Suppressor macrophage (primary cell): ENCODE data around the gene ART5.
A peak's percentile ranks its signal among the peaks of the same experiment; 100 is the strongest.
"Not testable (repeated sequence)": the region's sequence is repeated elsewhere in the genome, so short reads cannot be mapped to it uniquely, and the experiment has no call there.

ENCODE experiments used
- DNase-seq, 4 experiments: peaks; one replicate each; pipeline ENCODE4 v3.0.0-alpha.2; 2020 to 2022

Gene ART5

GRCh38 chr11:3616721-3617460 lies 24.9 kb downstream of the ART5 start:
- DNase-seq, result no peak

- DNase-seq, result no peak
Observed at GRCh38 chr11:3615998-3616397, 25.8 kb downstream of the ART5 start.

DNA sequence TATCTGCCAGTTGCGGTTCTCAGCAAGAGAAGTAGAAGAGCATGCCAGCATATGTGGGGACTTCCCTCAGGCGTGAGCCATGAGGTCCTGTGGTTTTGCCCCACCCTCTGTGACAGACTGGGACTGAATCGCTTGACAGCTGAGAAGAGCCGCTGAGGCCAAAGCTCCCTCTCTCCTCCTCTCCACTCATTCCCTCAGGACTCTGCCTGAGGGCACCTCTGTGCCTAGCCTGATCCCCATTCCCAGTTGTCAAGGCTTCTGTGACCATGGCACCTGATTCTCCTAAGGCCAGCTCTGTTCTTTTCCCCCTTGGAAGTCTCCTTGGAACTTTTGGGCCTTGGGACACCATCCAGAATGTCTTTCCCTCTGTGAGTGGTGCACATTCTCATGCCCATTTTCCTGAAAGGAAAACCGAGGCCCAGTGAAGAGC lies 27.0 kb downstream of the ART5 start:
- peak; percentile 70 to 87 (median 84) for DNase-seq

- peak; percentile 44 to 65 (median 53) for DNase-seq
Observed at GRCh38 chr11:3613998-3614741, 27.6 kb downstream of the ART5 start.

DNA sequence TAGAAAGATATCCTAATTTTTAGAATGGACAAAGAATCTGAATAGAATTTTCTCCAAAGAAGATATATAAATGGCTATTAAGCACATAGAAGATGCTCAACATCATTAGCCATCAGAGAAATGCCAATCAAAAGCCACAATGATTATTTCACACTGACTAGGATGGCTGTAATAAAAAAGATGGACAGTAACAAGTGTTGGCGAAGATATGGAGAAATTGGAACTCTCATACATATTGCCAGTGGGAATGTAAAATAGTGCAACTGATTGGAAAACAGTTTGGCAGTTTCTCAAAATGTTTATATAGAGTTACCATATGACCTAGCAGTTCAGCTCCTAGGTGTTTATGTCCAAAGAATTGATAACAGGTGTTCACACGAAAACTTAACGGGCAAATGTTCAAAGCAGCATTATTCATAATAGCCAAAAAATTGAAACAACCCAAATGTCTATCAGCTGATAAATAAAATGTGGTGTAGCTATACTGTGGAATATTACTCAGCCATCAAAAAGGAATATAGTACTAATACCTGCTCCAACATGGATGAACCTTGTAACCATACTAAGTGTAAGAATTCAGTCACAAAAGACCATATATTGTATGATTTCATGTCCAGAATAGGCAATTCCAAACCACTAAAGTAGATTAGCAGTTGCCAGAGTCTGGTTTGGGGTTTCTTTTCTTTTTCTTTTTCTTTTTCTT lies 29.7 kb downstream of the ART5 start:
- no peak for DNase-seq

GRCh38 chr11:3610846-3611245 lies 30.9 kb downstream of the ART5 start:
- DNase-seq, result no peak

DNA sequence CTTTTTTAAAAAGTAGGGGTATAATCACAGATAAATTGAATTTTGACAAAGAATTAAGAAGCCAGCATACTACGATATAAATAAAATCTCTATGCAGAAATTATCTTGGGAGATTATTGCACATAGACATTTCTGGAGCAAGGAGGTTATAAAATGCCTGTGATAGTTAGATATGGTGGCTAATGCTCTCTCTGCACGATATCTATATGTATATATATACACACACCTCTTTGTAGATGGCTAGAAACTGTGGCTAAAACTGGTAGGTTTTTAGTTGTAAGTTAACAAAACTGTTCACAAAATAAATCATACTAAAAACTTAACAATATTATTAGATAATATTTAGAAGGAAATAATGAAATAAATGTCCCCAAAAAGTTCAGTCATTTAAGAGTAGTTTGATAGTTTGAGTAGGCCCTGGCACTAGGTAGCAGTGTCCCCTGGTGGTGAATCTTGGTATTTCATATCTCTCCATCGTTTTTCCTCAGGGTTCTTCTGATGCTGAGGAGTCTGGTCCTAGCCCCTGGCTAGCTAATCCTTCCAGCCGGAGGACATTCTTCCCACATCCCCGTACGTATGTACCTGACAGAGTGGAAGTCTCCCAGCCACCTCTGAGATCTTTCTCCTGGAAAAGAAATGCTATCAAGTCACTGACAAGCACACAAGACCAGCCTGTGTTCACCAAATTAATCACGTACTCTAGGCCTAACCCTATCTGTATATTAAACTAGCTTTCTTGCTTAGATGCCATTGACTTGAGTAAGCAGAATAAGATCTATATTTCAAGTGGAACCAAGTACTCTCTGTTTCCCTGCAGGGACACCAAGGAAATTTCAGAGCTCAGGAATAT lies 32.2 kb downstream of the ART5 start:
- peak; percentile 53 to 69 (median 64) for DNase-seq

DNA sequence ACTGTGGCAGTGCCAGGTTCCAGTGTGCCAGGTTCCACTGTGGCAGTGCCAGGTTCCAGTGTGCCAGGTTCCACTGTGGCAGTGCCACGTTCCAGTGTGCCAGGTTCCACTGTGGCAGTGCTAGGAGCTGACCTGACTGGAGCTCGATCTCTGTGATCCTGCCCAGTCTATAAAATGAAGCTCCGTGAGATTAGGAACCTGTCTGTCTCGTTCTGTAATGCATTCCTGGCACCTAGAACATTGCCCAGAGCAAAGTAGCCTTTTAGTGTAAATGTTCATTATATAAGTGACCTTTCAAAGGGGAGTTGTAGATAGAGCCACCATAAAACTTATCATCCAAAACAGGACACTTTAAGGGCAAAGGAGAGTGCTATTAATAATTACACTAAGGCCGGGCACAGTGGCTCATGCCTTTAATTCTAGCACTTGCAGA lies 36.0 kb downstream of the ART5 start:
- DNase-seq, result no peak

DNA sequence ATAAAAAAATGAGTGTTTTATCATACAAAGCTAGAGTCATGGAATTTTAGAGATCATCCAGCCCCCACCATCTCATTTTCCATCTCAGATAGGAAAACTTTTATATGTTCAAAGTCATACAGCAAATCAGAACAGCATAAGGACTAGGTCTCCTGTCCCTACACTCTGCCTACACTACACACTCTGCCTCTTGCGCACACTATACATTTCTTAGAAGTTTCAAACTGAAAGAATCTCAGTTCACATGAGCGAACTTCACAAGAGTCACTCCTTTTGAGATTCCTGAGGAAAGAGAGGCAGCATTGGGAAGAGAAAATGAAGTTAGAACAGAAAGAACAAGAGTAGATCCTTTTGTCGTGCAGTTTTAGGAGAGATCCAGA lies 36.5 kb downstream of the ART5 start:
- DNase-seq, result no peak

- DNase-seq, result no peak
Observed at GRCh38 chr11:3604167-3604566, 37.6 kb downstream of the ART5 start.

DNA sequence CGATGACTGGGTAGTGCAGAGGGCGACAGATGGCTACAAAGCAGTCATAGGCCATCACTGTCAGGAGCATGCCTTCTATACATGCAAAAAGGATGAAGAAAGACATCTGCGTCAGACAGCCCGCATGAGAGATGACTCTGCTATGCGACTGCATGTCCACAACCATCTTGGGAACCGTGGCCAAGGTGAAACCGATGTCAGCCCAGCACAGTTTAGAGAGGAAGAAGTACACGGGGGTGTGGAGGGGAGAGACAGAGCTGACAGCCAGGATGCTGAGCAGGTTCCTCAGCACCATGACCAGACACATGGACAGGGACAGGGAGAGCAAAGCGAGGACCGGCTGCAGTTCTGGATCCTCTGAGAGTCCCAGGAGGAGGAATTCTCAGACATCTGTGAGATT lies 41.6 kb downstream of the ART5 start:
- not testable (repeated sequence) for DNase-seq

GRCh38 chr11:3597743-3598142 lies 44.0 kb downstream of the ART5 start:
- DNase-seq, result not testable (repeated sequence)

DNA sequence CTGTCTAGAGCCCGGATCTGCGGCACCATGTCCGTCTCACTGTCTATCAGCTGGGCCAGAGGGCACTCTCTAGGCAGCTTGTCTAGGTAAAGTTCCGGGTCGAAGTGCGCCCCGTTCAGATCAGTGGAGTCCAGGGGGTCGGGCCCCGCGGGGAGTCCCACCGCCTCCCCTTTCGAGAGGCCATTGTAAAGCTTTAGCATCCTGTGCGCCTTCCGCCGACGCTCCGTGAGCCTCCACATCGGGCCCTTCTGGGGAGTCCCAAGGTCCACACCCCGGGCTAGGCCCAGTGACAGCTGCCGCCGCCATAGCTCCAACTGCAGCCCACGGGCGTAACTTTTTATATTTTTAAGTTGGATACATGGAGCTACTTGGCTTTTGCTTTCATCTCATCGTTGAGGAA lies 50.5 kb downstream of the ART5 start:
- DNase-seq, result not testable (repeated sequence)

DNA sequence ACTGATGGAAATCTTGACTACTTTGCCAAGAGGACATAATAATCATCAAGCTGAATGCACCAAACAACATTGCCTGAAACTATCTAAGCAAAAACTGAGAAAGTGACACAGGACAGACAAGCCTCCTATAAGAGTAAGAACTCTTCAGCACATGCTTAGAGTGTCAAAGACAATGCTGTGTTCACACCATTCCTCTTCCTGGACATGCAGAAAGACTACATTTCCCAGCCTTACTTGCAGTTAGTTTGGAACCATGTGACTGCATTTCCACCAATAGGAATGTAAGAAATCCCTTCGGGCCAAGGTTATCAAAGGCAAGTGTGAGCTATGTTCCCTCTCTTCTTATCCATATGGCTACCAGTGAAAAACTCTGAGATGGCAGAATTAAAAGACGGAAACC lies 51.6 kb downstream of the ART5 start:
- not testable (repeated sequence) for DNase-seq

- not testable (repeated sequence) for DNase-seq
Observed at GRCh38 chr11:3588776-3589175, 53.0 kb downstream of the ART5 start.
